Bronchial epithelial cell (primary cell): ENCODE results near the gene CDK5R1. TPM values are rescaled to one million over a fixed set of nuclear protein-coding genes. Genes with fewer than 3 reads are reported as not detected.
A peak's percentile ranks its signal among the peaks of the same experiment; 100 is the strongest.

Source experiments
- DNase-seq: peaks from one replicate; pipeline ENCODE4 v3.0.0-alpha.2; 2010; ENCODE audit warnings: low read depth
- FAIRE-seq: peaks from 2 replicates; lab custom pipeline; 2011; peaks lifted over from hg19 to GRCh38; lab: Jason Lieb, UNC
- H3K27me3 ChIP-seq: 2 replicates; pipeline ENCODE4 v1.5.1; 2011; ENCODE audit warnings: low read length; ENCODE audit not compliant: control insufficient read depth, insufficient read depth
- H3K36me3 ChIP-seq: 2 replicates; pipeline ENCODE4 v1.5.1; 2011; ENCODE audit warnings: low read length; ENCODE audit not compliant: control insufficient read depth, insufficient read depth
- H3K4me3 ChIP-seq: 2 replicates; pipeline ENCODE4 v1.5.1; 2011; ENCODE audit warnings: mild to moderate bottlenecking, low read depth, low read length, control low read depth
- total RNA-seq: library from RNA; depleted of rRNA; stranded (reverse); fragments of >200 nt; gene quantifications from 2 replicates; pipeline ENCODE4 v1.2.1, GENCODE V29; 2014
- TF ChIP-seq, protein P1 (sequence below): IDR thresholded peaks from 2 replicates; pipeline ENCODE4 v1.5.1; 2011; ENCODE audit warnings: mild to moderate bottlenecking, moderate library complexity, low read length, control low read depth, inconsistent platforms; ENCODE audit not compliant: insufficient read depth, severe bottlenecking

CDK5R1 gene
- total RNA-seq, 1 donor from 2014 or later = 2.9 TPM

DNA sequence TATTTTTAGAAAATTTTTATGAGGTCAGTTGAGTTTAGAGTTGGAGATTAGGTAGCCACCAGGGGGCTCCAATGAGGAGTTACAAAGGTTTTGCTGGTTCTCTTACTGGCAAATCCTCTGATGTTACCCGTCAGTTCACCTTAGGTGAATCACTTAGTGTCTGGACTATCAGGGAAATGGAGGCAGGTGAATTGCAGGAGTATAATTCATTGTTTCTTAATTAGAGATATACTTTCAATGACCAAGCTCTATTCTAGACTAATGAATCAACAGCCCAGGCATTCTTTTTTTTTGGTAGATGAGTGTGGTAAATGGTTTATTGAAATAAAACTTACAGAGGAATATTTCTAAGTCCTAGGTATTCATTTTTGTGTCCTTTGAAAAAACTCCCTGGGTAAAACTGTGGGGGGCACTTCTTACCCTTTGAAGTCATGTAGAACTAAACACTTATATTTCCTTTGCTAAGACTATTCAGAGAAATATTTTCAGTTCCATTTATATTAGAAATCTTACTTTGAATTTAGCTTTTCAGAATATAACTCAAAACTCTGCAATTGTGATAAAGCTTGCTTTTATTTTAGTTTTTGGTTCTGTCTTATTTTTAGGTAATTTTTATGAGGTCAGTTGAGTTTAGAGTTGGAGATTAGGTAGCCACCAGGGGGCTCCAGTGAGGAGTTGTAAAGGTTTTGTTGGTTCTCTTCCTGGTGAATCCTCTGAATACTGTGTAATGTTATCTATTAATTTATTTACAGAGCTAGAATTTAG is 24.8 kb upstream of the CDK5R1 start:
- H3K4me3 ChIP-seq = no peak overlapping the region
- peaks cover 16% of the 10 kb centered on the region for H3K36me3 ChIP-seq
- DNase-seq (peak; percentile 72), FAIRE-seq (no peak)
- no peaks in the 10 kb centered on the region for H3K27me3 ChIP-seq
- TF ChIP-seq, protein P1, sequence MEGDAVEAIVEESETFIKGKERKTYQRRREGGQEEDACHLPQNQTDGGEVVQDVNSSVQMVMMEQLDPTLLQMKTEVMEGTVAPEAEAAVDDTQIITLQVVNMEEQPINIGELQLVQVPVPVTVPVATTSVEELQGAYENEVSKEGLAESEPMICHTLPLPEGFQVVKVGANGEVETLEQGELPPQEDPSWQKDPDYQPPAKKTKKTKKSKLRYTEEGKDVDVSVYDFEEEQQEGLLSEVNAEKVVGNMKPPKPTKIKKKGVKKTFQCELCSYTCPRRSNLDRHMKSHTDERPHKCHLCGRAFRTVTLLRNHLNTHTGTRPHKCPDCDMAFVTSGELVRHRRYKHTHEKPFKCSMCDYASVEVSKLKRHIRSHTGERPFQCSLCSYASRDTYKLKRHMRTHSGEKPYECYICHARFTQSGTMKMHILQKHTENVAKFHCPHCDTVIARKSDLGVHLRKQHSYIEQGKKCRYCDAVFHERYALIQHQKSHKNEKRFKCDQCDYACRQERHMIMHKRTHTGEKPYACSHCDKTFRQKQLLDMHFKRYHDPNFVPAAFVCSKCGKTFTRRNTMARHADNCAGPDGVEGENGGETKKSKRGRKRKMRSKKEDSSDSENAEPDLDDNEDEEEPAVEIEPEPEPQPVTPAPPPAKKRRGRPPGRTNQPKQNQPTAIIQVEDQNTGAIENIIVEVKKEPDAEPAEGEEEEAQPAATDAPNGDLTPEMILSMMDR = peak; percentile 60

- Histone ChIP-seq H3K4me3 (no peak overlapping the region), H3K36me3 (peaks cover 15% of the 10 kb centered on the region), H3K27me3 (no peaks in the 10 kb centered on the region)
- no peak for DNase-seq
- FAIRE-seq = no peak
- TF ChIP-seq, protein P1 = no peak
These were observed 23.5 kb upstream of the CDK5R1 start for GRCh38 chr17:32463304-32463703.

DNA sequence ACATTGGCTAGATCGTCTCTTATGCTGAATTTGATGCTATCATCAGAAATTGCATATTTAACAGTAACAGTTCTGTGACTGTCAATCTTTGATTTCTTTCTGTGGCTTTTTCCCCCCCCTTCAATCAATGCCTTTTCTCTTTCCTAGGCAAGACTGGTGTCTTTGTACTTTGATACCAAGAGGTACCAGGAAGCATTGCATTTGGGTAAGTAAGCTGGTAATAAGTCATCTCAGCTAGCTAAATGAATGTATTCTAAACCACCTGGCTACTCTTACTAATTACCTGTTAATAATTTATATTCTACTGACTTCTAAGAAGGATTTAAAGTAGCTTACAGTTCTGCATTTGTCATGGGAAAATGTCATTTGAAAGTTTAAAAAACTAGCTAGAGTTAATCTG is 22.4 kb upstream of the CDK5R1 start:
- no peaks in the 10 kb centered on the region for H3K27me3 ChIP-seq
- no peak for DNase-seq
- TF ChIP-seq, protein P1 = no peak
- no peak overlapping the region for H3K4me3 ChIP-seq
- FAIRE-seq = no peak
- peaks cover 16% of the 10 kb centered on the region for H3K36me3 ChIP-seq

DNA sequence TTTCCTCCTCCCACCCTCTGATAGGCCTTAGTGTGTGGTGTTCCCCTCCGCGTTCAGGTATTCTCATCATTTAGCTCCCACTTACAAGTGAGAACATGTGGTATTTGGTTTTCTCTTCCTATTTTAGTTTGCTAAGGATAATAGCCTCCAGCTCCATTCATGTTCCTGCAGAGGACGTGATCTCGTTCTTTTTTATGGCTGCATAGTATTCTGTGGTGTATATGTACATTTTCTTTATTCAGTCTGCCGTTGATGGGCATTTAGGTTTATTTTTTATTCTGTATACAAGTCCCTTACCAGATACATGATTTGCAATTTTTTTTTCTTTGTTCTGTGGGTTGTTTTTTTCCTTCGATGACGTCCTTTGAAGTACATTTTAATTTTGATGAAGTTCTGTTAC is 18.8 kb upstream of the CDK5R1 start:
- TF ChIP-seq, protein P1 = no peak
- FAIRE-seq = no peak
- H3K4me3 ChIP-seq = no peak overlapping the region
- no peaks in the 10 kb centered on the region for H3K27me3 ChIP-seq
- no peak for DNase-seq
- H3K36me3 ChIP-seq = peaks cover 21% of the 10 kb centered on the region

DNA sequence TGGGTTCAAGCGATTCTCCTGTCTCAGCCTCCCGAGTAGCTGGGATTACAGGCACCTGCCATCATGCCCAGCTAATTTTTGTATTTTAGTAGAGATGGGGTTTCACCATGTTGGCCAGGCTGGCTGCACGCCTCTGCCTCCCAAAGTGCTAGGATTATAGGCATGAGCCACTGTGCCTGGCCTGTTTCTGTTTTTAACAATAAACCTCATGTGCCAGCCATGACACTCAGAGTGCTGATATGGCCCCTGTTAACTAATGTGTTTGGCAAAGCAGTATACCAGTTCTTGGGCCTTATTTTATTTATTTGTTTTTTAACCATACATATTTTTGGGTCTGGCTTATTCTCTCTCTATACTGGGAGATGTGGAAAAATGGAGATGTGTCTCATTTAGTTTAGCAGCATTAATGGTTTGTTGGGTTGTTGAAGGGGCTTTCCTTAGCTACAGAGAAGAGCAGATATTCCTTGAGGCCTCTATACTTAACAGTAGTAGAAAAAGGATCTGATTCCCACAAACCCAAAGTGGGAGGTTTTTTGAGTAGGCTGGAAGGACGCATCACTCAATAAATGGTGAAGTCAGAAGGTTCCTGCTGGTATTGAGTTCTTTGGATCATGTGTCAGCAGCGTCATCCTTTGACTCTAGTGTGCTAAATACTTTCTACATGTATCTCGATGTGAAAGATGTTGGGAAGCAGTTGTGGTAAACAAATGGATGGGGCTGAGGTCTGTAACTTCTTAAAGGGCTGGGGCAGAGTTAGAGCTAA is 16.2 kb upstream of the CDK5R1 start:
- TF ChIP-seq, protein P1 = no peak
- FAIRE-seq (no peak), DNase-seq (no peak)
- no peak overlapping the region for H3K4me3 ChIP-seq
- H3K36me3 ChIP-seq = peaks cover 24% of the 10 kb centered on the region
- H3K27me3 ChIP-seq = no peaks in the 10 kb centered on the region
